Measurements from ENCODE around the gene ANKFN1.

The ANKFN1 gene

DNA sequence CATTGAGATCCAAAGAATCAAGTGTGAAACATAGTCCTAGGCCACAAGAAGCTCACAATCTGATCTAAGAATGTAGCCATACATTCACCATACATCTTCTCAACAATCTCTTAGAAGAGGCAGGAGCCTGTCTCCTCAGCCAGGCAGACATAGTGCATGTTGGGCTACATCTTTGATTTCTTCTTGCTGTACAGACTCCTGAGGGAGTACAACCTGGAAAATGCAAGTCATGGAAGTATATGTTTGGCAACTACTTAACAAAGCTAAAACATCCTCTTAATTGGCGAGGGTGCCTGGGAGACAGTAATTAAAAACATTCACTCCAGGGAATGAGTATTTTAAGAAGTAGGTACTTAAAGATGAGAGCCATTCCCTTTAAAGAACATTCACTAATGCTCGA lies 361.0 kb downstream of the ANKFN1 start:
- peak; percentile 16 for DNase-seq

DNA sequence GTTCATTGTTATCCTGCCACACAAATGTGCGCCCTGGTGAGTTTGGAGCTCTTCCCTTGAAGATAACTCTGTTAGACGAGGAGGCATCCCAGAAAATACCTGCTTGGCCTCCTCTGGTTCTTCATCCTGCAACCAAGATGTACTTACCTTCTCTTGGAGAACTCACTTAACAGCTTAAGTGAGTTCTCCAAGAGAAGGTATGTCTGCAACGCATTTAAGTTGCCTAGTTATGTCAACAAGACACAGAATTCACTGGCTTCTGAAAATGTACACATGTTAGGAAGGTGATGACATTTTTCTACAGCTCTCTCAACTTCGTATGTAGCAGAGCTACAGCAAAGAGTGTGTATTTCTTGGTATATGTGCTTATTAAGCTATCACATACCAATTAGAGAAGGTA lies 361.6 kb downstream of the ANKFN1 start:
- DNase-seq, result no peak

DNA sequence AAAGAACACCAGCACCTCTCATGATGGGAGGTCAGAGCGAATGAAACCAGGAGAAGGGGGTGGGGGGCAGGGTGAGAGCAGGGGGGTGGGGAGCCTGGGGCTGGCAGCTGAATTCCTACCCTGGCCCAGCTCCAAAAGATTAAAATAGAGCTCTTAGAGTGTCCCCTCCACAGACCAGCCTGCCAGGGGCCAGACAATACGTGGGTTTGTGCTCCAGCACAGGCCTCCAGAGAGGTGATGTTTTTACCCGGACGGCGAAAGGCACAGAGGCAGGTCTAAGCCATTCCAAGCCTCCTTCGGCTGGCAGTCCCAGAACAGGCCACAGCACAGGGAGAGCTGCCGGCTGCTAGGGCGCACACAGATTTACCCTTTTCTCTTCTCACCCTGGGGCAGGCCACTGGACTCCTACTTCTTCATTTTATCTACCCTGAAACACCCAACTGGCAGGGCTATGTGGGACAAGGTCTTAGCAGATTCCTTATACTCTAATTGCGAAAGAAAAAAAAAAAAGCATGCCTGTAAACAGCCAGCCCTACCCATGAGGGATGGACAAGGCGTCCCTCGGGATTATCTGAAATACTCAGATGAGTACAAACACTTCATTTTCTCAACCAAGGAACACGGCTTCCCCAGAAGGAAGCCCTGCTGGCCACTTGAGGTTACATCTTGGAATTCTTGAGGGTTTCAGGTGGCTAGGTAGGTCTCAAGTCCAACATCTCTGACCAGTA lies 368.3 kb downstream of the ANKFN1 start:
- DNase-seq, result peak; percentile 18

DNA sequence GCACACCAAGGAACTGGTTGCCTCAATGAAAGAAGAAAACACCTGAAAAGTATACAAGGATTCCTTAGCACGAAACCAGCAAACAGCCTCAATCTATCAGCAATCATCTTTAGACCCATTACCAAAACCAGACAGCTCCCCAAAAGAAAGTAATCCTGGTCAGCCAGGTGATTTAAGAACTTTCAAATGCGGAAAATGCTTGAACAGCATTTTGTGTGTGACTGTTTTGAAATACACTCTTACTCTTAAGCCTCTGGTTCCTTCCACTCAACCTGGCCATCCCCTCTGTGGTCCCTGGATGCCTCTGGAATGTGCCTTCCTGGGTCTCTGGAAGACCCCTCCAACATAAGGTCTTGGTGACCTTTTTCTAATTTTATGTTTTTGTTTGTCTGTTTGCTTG lies 369.8 kb downstream of the ANKFN1 start:
- DNase-seq, result no peak

DNA sequence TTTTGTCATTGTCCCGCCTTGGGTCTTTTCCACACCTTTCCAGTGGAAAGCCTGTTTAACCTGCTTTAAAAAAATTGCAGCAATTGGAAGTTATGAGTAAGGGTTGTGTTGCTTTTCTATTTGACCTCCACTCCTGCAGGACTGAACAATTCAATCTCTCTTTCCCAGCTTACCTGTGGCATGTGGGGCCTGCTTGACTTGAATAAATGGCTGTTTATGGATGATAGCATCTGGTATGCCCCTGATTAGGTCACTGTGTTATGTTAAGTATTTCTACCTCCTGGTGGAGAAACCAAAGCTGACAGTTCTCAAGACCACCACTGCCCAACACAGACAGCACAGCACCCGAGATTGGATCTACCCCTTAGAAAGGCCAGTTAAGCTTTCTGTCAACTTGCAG lies 375.4 kb downstream of the ANKFN1 start:
- DNase-seq, result no peak

DNA sequence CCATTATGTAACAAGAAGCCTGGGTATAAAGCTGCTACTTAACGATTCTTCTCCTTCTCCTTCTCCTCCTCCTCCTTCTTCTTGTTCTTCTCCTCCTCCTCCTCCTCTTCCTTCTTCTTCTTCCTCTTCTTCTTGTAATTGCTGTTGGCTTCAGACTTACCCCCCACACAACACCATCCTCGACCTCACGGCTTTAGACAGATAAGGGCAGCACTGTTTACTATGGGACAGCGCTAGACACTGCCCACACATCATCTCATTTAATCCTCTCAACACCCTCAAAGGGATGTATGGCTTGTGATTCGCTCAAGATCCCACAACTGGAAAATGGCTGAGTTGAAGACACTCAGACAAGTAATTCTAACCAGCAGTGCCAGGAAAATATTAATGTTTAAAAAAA lies 379.7 kb downstream of the ANKFN1 start:
- DNase-seq, result no peak

DNA sequence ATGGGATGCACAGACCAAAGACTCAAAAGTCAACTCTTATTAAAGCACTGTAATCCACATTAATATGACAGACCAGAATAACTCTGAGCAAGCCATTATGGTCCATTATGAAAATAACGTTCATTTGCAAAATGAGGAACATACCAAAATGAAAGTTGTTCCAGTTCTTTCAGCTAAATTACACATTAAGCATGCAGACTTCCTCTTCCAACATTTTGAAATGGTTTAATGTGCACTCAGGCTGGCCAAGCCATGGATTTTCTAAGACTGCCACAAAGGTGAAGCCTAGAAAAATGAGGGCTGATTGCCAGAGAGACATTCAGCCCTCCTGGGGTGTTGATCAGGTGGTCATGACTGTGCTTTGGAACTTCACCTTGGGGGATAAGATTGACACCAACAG lies 383.5 kb downstream of the ANKFN1 start:
- DNase-seq, result no peak

DNA sequence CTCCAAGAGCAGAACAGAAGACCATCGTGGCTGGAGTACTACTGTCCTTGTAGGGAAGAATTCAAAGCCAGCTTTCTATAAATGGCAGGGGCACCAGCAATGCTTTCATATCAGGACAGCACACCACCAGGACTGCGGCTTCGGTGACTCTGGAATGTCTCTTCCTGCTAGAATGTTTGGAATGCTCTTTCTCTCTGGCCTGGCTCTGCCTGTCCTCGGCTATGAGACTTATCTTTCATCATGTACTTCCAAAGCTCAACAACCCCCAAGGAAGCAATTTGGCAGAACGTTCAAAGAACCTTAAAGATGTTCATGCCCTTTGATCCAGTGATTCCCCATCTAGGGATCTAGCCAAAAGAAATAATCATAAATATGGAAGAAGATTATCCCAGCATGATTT lies 387.6 kb downstream of the ANKFN1 start:
- DNase-seq, result no peak

DNA sequence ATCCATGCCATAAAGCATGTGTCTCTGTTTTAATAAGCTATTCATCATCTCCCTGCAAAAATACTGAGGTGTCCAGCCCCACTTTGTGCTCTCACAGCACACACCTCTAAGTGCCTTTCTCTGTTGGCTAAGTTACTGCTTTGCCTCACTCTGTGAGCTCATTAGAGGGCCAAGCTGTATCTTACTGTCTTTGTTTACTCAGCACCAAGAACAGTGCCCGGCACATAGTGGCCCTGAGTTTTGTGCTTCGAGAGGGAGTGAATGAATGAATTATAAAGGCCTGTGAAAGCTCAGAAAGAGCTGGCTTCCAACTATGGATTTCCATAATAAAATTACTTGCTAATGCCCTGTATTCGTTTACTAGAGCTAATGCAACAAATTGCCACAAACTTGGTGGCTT lies 390.0 kb downstream of the ANKFN1 start:
- no peak for DNase-seq

DNA sequence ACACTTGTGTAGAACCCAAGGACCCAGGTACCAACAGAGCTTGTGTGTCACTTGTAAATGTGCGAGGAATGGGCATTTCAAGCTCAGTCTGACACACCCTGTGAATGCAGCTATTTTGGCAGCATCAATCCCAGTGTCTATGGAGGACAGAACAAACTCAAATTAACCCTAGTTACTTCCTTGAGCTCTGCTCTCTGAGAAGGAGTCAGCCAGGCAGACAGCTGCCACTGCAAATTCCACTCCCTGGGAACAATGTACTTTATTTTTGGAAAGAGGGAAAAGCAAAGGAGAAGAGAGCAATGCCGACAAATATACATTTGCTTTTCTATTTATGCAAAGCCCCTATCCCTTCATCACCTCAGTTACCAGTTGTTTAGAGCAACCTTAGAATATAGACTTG lies 391.8 kb downstream of the ANKFN1 start:
- DNase-seq, result no peak

DNA sequence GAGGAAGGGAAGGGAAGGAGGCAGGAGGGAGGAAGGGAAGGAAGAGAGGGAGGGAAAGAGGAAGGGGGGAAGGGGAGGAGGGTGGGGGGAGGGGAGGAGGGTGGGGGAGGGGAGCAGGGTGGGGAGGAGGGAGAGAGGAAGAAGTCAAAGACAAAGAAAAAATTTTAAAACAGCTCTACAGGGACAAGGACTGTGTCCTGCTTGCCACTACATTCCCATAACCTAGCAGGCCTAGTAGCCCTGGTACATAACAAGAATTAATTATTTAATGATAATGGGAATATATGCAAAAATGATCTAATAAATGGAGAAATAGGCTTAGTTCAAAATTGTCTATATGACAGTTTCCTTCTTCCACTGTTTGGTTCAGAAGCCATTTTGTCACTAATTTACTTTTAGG lies 392.7 kb downstream of the ANKFN1 start:
- no peak for DNase-seq

DNA sequence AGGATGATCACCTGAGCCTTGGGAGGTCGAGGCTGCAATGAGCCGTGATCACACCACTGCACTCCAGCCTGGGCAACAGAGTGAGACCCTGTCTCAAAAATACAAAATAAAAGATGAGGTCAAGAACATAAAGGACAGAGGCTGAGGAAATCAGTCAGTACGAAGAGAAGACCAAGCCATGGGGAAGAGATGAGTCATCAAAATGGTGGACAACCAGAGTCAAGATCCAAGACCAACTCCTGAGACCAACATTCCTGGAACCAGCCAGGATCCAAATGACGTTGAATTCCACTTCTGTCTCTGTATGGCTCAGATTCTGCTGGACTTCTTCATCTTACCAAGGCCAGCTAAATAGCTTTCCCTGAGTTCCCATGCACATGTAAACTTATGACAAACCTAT lies 395.4 kb downstream of the ANKFN1 start:
- DNase-seq, result no peak

DNA sequence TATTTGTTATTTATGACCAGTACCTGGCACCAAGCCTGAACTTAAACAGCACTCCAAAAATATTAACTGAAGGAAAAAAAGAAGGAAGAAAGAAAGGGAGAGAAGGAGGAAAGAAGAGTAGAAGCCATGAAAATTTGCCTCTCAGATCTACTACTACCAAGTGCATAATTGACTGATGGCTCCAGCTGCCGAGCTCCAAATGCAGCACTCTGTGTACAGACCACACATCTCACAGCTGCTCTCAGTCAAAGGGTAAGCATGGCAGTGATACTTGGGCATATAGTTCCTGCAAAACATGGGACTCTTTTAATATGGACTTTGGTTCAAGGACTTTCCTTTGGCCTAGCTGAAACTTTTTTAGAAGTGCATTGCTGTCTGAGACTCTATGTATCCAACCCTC lies 396.2 kb downstream of the ANKFN1 start:
- DNase-seq, result no peak

DNA sequence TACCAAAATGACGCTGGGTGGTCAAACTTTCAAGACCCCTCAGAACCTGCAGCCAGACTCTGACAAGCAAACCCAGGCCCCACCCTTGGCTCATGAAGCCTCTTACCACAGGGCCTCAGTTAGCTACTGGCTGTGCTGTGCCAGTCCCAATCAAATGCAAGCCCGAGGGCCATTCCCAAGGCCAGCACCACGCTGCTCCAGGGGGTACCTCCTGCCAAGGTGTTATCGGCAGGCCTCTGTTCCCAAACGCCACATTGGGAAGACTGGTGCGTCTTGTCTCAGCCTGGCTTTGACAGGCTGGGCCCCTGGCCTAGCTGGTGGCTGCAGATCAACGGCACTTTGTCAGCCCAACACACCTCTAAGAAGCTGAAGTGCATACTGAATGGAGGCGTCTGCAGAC lies 404.4 kb downstream of the ANKFN1 start:
- DNase-seq, result no peak

DNA sequence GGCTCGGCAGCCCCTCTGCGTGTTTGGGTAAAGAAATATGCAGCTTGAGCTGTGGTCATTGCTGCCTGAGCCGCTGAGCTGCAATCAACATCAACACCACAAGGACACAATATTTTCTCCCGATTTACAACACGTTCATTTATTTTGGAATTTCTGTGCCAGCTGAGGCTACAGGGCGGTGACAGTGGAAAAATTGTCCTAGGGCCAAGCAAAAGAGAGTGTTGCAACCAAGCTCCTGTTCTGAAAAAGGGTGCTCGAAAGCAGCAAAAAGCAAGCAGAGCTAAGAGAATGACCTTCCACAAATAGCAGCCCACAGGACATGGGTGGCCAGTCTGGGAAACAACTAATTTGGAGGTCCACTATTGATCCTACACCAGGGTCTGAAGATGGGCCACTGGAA lies 404.8 kb downstream of the ANKFN1 start:
- DNase-seq, result no peak

Data from DMS79 (cell line).